ENCODE data around the gene ADAMTS14. TPM values are rescaled to one million over a fixed set of nuclear protein-coding genes. Genes with fewer than 3 reads are reported as not detected.

The ADAMTS14 gene
- polyA plus RNA-seq, 3 donors: 0.05 TPM; not detected in 2

- H3K4me3 ChIP-seq (replicated peaks in 1 of 3; ENCODE audit: low read depth in 2 of 3, low read length in 3 of 3): no peak overlapping the region
- H3K4me3 Mint-ChIP-seq: no peak overlapping the region
- peaks cover 8% of the 10 kb centered on the region for H3K4me1 Mint-ChIP-seq
- DNase-seq: no peak
- peaks cover 0 to 1% (median 1%) of the 10 kb centered on the region in 3 donors for H3K27me3 Mint-ChIP-seq (ENCODE audit: low read depth in 3 of 3)
- intact Hi-C loops (cut with micrococcal nuclease): no loop called here
- H3K36me3 Mint-ChIP-seq: no peaks in the 10 kb centered on the region
- H3K36me3 ChIP-seq (replicated peaks in 1 of 2; ENCODE audit: control insufficient read depth in 1 of 2, insufficient read depth in 2 of 2, low read length in 2 of 2): no peaks in the 10 kb centered on the region
- H2AFZ ChIP-seq (ENCODE audit: insufficient read depth, low read depth, low read length, poor library complexity, severe bottlenecking): no peak overlapping the region
- TF ChIP-seq, protein P1, sequence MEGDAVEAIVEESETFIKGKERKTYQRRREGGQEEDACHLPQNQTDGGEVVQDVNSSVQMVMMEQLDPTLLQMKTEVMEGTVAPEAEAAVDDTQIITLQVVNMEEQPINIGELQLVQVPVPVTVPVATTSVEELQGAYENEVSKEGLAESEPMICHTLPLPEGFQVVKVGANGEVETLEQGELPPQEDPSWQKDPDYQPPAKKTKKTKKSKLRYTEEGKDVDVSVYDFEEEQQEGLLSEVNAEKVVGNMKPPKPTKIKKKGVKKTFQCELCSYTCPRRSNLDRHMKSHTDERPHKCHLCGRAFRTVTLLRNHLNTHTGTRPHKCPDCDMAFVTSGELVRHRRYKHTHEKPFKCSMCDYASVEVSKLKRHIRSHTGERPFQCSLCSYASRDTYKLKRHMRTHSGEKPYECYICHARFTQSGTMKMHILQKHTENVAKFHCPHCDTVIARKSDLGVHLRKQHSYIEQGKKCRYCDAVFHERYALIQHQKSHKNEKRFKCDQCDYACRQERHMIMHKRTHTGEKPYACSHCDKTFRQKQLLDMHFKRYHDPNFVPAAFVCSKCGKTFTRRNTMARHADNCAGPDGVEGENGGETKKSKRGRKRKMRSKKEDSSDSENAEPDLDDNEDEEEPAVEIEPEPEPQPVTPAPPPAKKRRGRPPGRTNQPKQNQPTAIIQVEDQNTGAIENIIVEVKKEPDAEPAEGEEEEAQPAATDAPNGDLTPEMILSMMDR (IDR thresholded peaks at IDR 0.05): no peak
- 71% methylated on average over 6 of the region's 6 CpGs for WGBS (ENCODE audit: insufficient coverage)
- no peaks in the 10 kb centered on the region for H3K79me2 ChIP-seq (ENCODE audit: insufficient read depth, low read length)
- no peaks in the 10 kb centered on the region for H3K9me3 ChIP-seq (replicated peaks in 1 of 2; ENCODE audit: control insufficient read depth in 1 of 2, insufficient read depth in 1 of 2, low read length in 2 of 2)
- H3K9me3 Mint-ChIP-seq: no peaks in the 10 kb centered on the region
- no peaks in the 10 kb centered on the region for H3K4me1 ChIP-seq (ENCODE audit: control insufficient read depth in 1 of 2, insufficient read depth in 2 of 2, low read length in 2 of 2)
- H3K9ac ChIP-seq (ENCODE audit: insufficient read depth, low read length, poor library complexity, severe bottlenecking): no peak overlapping the region
- no peak overlapping the region for H3K27ac Mint-ChIP-seq
- H3K4me2 ChIP-seq (replicated peaks; ENCODE audit: extremely low read depth, low read length, poor library complexity, severe bottlenecking): no peak overlapping the region
- H4K20me1 ChIP-seq (ENCODE audit: insufficient read depth, low read length): no peaks in the 10 kb centered on the region
- H3K27me3 ChIP-seq (ENCODE audit: control insufficient read depth in 2 of 2, insufficient read depth in 2 of 2, low read length in 2 of 2): no peaks in the 10 kb centered on the region
- H3K27ac ChIP-seq (ENCODE audit: low read depth in 1 of 2, low read length in 2 of 2): no peak overlapping the region
Measured at GRCh38 chr10:70683601-70683934, 11.3 kb downstream of the ADAMTS14 start.

- no peaks in the 10 kb centered on the region for H3K4me1 ChIP-seq (ENCODE audit: control insufficient read depth in 1 of 2, insufficient read depth in 2 of 2, low read length in 2 of 2)
- H3K79me2 ChIP-seq (ENCODE audit: insufficient read depth, low read length): no peaks in the 10 kb centered on the region
- no peak for DNase-seq
- TF ChIP-seq, protein P1 (IDR thresholded peaks at IDR 0.05): no peak
- no peaks in the 10 kb centered on the region for H3K27me3 ChIP-seq (ENCODE audit: control insufficient read depth in 2 of 2, insufficient read depth in 2 of 2, low read length in 2 of 2)
- no peak overlapping the region for H3K4me2 ChIP-seq (replicated peaks; ENCODE audit: extremely low read depth, low read length, poor library complexity, severe bottlenecking)
- peaks cover 0 to 1% (median 0%) of the 10 kb centered on the region in 3 donors for H3K27me3 Mint-ChIP-seq (ENCODE audit: low read depth in 3 of 3)
- H3K4me1 Mint-ChIP-seq: peaks cover 8% of the 10 kb centered on the region
- H3K9ac ChIP-seq (ENCODE audit: insufficient read depth, low read length, poor library complexity, severe bottlenecking): no peak overlapping the region
- H3K9me3 ChIP-seq (replicated peaks in 1 of 2; ENCODE audit: control insufficient read depth in 1 of 2, insufficient read depth in 1 of 2, low read length in 2 of 2): no peaks in the 10 kb centered on the region
- no CpG with 5 or more reads among the region's 5 CpGs for WGBS (ENCODE audit: insufficient coverage)
- intact Hi-C loops (cut with micrococcal nuclease): no loop called here
- no peak overlapping the region for H3K4me3 Mint-ChIP-seq
- H4K20me1 ChIP-seq (ENCODE audit: insufficient read depth, low read length): no peaks in the 10 kb centered on the region
- no peaks in the 10 kb centered on the region for H3K36me3 ChIP-seq (replicated peaks in 1 of 2; ENCODE audit: control insufficient read depth in 1 of 2, insufficient read depth in 2 of 2, low read length in 2 of 2)
- H3K27ac ChIP-seq (ENCODE audit: low read depth in 1 of 2, low read length in 2 of 2): no peak overlapping the region
- H3K27ac Mint-ChIP-seq: no peak overlapping the region
- H2AFZ ChIP-seq (ENCODE audit: insufficient read depth, low read depth, low read length, poor library complexity, severe bottlenecking): no peak overlapping the region
- H3K9me3 Mint-ChIP-seq: no peaks in the 10 kb centered on the region
- H3K4me3 ChIP-seq (replicated peaks in 1 of 3; ENCODE audit: low read depth in 2 of 3, low read length in 3 of 3): no peak overlapping the region
- H3K36me3 Mint-ChIP-seq: no peaks in the 10 kb centered on the region
Measured at GRCh38 chr10:70683940-70684339, 11.6 kb downstream of the ADAMTS14 start.
